GOT3 (cell line): ENCODE measurements around the gene TAF7L.

ENCODE experiments used
- DNase-seq: peaks from one replicate; lab custom pipeline; 2025; ENCODE audit warnings: mixed read lengths; lab: John Stamatoyannopoulos, UW

Gene TAF7L

GRCh38 chrX:101220662-101221260, 70.4 kb downstream of the TAF7L start:
- no peak for DNase-seq

- no peak for DNase-seq
Observed at GRCh38 chrX:101219864-101220346, 71.2 kb downstream of the TAF7L start.

GRCh38 chrX:101219116-101219863, 71.8 kb downstream of the TAF7L start, which contains the start of gene DRP2:
Gene DRP2, plus strand, starts transcription at chrX:101219786. Its CDS starts 11,862 bp downstream, at chrX:101231648.
- no peak for DNase-seq
